C4-2B (cell line): ENCODE data around the gene VASN.

Experiments
- CTCF ChIP-seq: fragments of 450-650 bp; conservative IDR thresholded peaks from 2 replicates; pipeline ENCODE4 v1.5.1; 2017; ENCODE audit warnings: mild to moderate bottlenecking
- ZFX ChIP-seq: fragments of 450-650 bp; IDR thresholded peaks from 2 replicates; pipeline ENCODE4 v1.6.1; 2017

GRCh38 chr16:4350365-4350786 is 21.3 kb upstream of the VASN start:
- TF ChIP-seq CTCF (no peak), ZFX (no peak)
